Activated naive CD8-positive, alpha-beta T cell treated with anti-CD3 and anti-CD28 coated beads, Interleukin-2, amount 50 U/mL, for 16 hours (primary cell): ENCODE measurements around the gene TEFM.
"Not testable (repeated sequence)": the region's sequence is repeated elsewhere in the genome, so short reads cannot be mapped to it uniquely, and the experiment has no call there.

Experiments
- DNase-seq: peaks from one replicate; pipeline ENCODE4 v3.0.0-alpha.2; 2020; ENCODE audit warnings: low read depth, low spot score

The TEFM gene

GRCh38 chr17:30906101-30906911 is at the start of gene TEFM:
TEFM (minus strand) TSS chr17:30906238; CDS start chr17:30906198, 40 bp downstream.
- DNase-seq, result peak; percentile 79

GRCh38 chr17:30954046-30954830 is 48.2 kb upstream of the TEFM start:
- DNase-seq, result no peak

- DNase-seq, result no peak
Observed at GRCh38 chr17:30952638-30953393, 46.8 kb upstream of the TEFM start.

GRCh38 chr17:30950669-30951399 is 44.8 kb upstream of the TEFM start:
- DNase-seq, result no peak

- no peak for DNase-seq
Observed at GRCh38 chr17:30950189-30950588, 44.2 kb upstream of the TEFM start.

GRCh38 chr17:30947796-30948195 is 41.8 kb upstream of the TEFM start:
- no peak for DNase-seq

GRCh38 chr17:30942308-30943079 is 36.5 kb upstream of the TEFM start:
- no peak for DNase-seq

- DNase-seq, result no peak
Observed at GRCh38 chr17:30939051-30939689, 33.1 kb upstream of the TEFM start.

GRCh38 chr17:30933966-30934365 is 27.9 kb upstream of the TEFM start:
- no peak for DNase-seq

GRCh38 chr17:30931582-30931981 is 25.5 kb upstream of the TEFM start:
- not testable (repeated sequence) for DNase-seq

- no peak for DNase-seq
Observed at GRCh38 chr17:30930495-30930894, 24.5 kb upstream of the TEFM start.

GRCh38 chr17:30929861-30930260 is 23.8 kb upstream of the TEFM start:
- DNase-seq, result not testable (repeated sequence)

GRCh38 chr17:30929081-30929633 is 23.1 kb upstream of the TEFM start:
- no peak for DNase-seq

GRCh38 chr17:30928584-30928983 is 22.5 kb upstream of the TEFM start:
- DNase-seq, result no peak

- no peak for DNase-seq
Observed at GRCh38 chr17:30927756-30928155, 21.7 kb upstream of the TEFM start.

- no peak for DNase-seq
Observed at GRCh38 chr17:30926516-30926915, 20.5 kb upstream of the TEFM start.

- no peak for DNase-seq
Observed at GRCh38 chr17:30924341-30924740, 18.3 kb upstream of the TEFM start.

GRCh38 chr17:30922235-30923030 is 16.4 kb upstream of the TEFM start:
- no peak for DNase-seq
